IMR-90 (cell line): ENCODE measurements around the gene MAGI1. TPM values are rescaled to one million over a fixed set of nuclear protein-coding genes. Genes with fewer than 3 reads are reported as not detected.

Source experiments
- microRNA-seq, 2 experiments: library from miRNA; stranded (forward) in 1 of 2; unstranded in 1 of 2; fragments of 10-50 nt in 1 of 2; fragments of <30 nt in 1 of 2; gene quantifications in 1 of 2; microRNA quantifications in 1 of 2; one replicate each; pipeline versions ENCODE3 to v1.1.0; 2013 to 2020; ENCODE audit not compliant: insufficient read depth in 1 of 2, insufficient read length in 1 of 2, unreplicated experiment in 1 of 2
- polyA plus RNA-seq, 3 experiments: library from polyadenylated mRNA; depleted of rRNA; stranded (reverse); fragments of >200 nt; gene quantifications; 2 replicates each; pipeline ENCODE4 v1.2.3, GENCODE V29; 2012; ENCODE audit warnings: low replicate concordance in 1 of 3
- small RNA-seq, 5 experiments: library from RNA; depleted of rRNA; stranded (forward); fragments of <200 nt; gene quantifications; one replicate each; pipeline ENCODE3, GENCODE V24; 2012
- total RNA-seq: library from RNA; depleted of rRNA; stranded (reverse); fragments of >200 nt; gene quantifications from 2 replicates; pipeline ENCODE4 v1.2.3, GENCODE V29; 2012; rRNA removed

Gene MAGI1
- total and polyA plus RNA-seq, 2 of the 4 experiments (the other 2 are of a cell fraction): 14.5 to 24.2 TPM

Small RNAs within 50 kb of the gene (microRNA-seq; reads per million reads assigned to microRNA genes)
- not detected for gene RF00019 (ENCODE audit: insufficient read depth, insufficient read length)

Small RNAs within 50 kb of the gene (small RNA-seq; reads per million reads assigned to genes)
- 0 reads per million in 5 experiments for gene RF00019

Other genes starting within 250 kb of the MAGI1 start
- 12.7 and 17.5 TPM in 2 replicates for gene SLC25A26, start 182.1 kb upstream of the MAGI1 start, total RNA-seq
- gene SLC25A26, start 182.1 kb upstream of the MAGI1 start, polyA plus RNA-seq (2012; rRNA removed): 8.5 and 10.9 TPM in 2 replicates